Keratinocyte (primary cell): ENCODE measurements around the gene NXN. TPM values are rescaled to one million over a fixed set of nuclear protein-coding genes. Genes with fewer than 3 reads are reported as not detected.
A peak's percentile ranks its signal among the peaks of the same experiment; 100 is the strongest.

ENCODE experiments used
- DNase-seq: peaks from one replicate; pipeline ENCODE4 v3.0.0-alpha.2; 2011; ENCODE audit warnings: low read depth, missing footprints, low spot score
- FAIRE-seq: peaks from 2 replicates; lab custom pipeline; 2011; peaks lifted over from hg19 to GRCh38; lab: Jason Lieb, UNC
- H2AFZ ChIP-seq: 2 replicates; pipeline ENCODE4 v1.6.0; 2012; ENCODE audit warnings: low read length, control low read depth, inconsistent platforms; ENCODE audit not compliant: control insufficient read depth
- H3K27ac ChIP-seq: 2 replicates; pipeline ENCODE4 v1.5.1; 2011; ENCODE audit warnings: low read length; ENCODE audit not compliant: control insufficient read depth, insufficient read depth
- H3K27me3 ChIP-seq: 3 replicates; pipeline ENCODE4 v1.6.0; 2011; ENCODE audit warnings: low read length; ENCODE audit not compliant: control insufficient read depth, insufficient read depth; ENCODE audit errors: extremely low read depth
- H3K36me3 ChIP-seq, 2 experiments: 2 replicates in 1 of 2; 3 replicates in 1 of 2; pipeline ENCODE4 v1.5.1; 2011; ENCODE audit warnings: low read length in 2 of 2, mild to moderate bottlenecking in 1 of 2; ENCODE audit not compliant: control insufficient read depth in 2 of 2, insufficient read depth in 2 of 2; ENCODE audit errors: extremely low read depth in 1 of 2
- H3K4me1 ChIP-seq: 3 replicates; pipeline ENCODE4 v1.5.1; 2011; ENCODE audit warnings: low read length; ENCODE audit not compliant: control insufficient read depth, insufficient read depth; ENCODE audit errors: extremely low read depth
- H3K4me2 ChIP-seq: 3 replicates; pipeline ENCODE4 v1.6.0; 2011; ENCODE audit warnings: low read depth, low read length; ENCODE audit not compliant: control insufficient read depth, insufficient read depth; ENCODE audit errors: extremely low read depth
- H3K4me3 ChIP-seq, 3 experiments: fragments of 200-600 bp in 1 of 3; sonication (generic) in 1 of 3; 2 replicates in 2 of 3; 3 replicates in 1 of 3; pipeline ENCODE4 v1.5.1; 2011 to 2016; ENCODE audit warnings: low read length in 3 of 3, mild to moderate bottlenecking in 3 of 3, control low read depth in 2 of 3, inconsistent platforms in 1 of 3, low read depth in 1 of 3, mixed read lengths in 1 of 3, mixed run types in 1 of 3, moderate library complexity in 1 of 3; ENCODE audit not compliant: control insufficient read depth in 2 of 3, insufficient read depth in 2 of 3; ENCODE audit errors: extremely low read depth in 1 of 3
- H3K79me2 ChIP-seq: 2 replicates; pipeline ENCODE4 v1.6.0; 2012; ENCODE audit warnings: low read length; ENCODE audit not compliant: control insufficient read depth, insufficient read depth
- H3K9ac ChIP-seq: 3 replicates; pipeline ENCODE4 v1.6.0; 2011; ENCODE audit warnings: low read length; ENCODE audit not compliant: control insufficient read depth, insufficient read depth; ENCODE audit errors: extremely low read depth
- H3K9me1 ChIP-seq: 3 replicates; pipeline ENCODE4 v1.6.0; 2011; ENCODE audit warnings: low read length; ENCODE audit not compliant: control insufficient read depth, insufficient read depth; ENCODE audit errors: extremely low read depth
- H3K9me3 ChIP-seq: 2 replicates; pipeline ENCODE4 v1.5.1; 2012; ENCODE audit warnings: low read depth, low read length; ENCODE audit not compliant: control insufficient read depth
- H4K20me1 ChIP-seq: 3 replicates; pipeline ENCODE4 v1.6.0; 2011; ENCODE audit warnings: low read length; ENCODE audit not compliant: control insufficient read depth, insufficient read depth; ENCODE audit errors: extremely low read depth
- CTCF ChIP-seq, 3 experiments: IDR thresholded peaks in 1 of 3; conservative IDR thresholded peaks in 1 of 3; optimal IDR thresholded peaks in 1 of 3; 2 replicates in 2 of 3; 3 replicates in 1 of 3; pipeline versions ENCODE3 to v1.5.1; 2011; ENCODE audit warnings: low read length in 3 of 3, mild to moderate bottlenecking in 3 of 3, moderate library complexity in 2 of 3, control low read depth in 1 of 3, inconsistent platforms in 1 of 3; ENCODE audit not compliant: insufficient read depth in 2 of 3; ENCODE audit errors: extremely low read depth in 1 of 3
- EZH2 ChIP-seq: IDR thresholded peaks from one replicate; pipeline ENCODE4 v1.6.1; 2012; ENCODE audit warnings: inconsistent platforms, mild to moderate bottlenecking, low read length, moderate library complexity
- dilution Hi-C: fragments of 300-500 bp; cut with MboI; formaldehyde crosslinking; loops from one replicate; pipeline ENCODE4 v1.7.0; 2020; ENCODE audit warnings: low sequenced_read_pairs; ENCODE audit not compliant: extremely low pct_ligation_motif_present
- polyA plus RNA-seq, 5 experiments: library from polyadenylated mRNA; depleted of rRNA in 3 of 5; stranded (reverse) in 3 of 5; stranded (forward) in 1 of 5; unstranded in 1 of 5; fragments of >200 nt; gene quantifications; 1 replicate in 1 of 5; 2 replicates in 3 of 5; 3 replicates in 1 of 5; pipeline versions ENCODE4 v1.2.1 to v1.2.3, GENCODE V29; 2011 to 2012; ENCODE audit warnings: missing spikeins in 2 of 5, low read depth in 1 of 5, low replicate concordance in 1 of 5

Gene NXN
- polyA plus RNA-seq, 1 donor (not counting 4 experiments of a cell fraction or from before 2014, with no cell fraction given): 94.4 TPM

- H3K27me3 ChIP-seq: no peaks in the 10 kb centered on the region
- peaks cover 66% of the 10 kb centered on the region for H3K79me2 ChIP-seq
- H4K20me1 ChIP-seq: no peaks in the 10 kb centered on the region
- no peak overlapping the region for H3K27ac ChIP-seq
- no peaks in the 10 kb centered on the region for H3K9me1 ChIP-seq
- H2AFZ ChIP-seq: no peak overlapping the region
- H3K9me3 ChIP-seq: no peaks in the 10 kb centered on the region
- dilution Hi-C loops: no loop called here
- DNase-seq: no peak
- no peak overlapping the region for H3K9ac ChIP-seq
- H3K4me3 ChIP-seq: no peak overlapping the region
- no peak overlapping the region for H3K4me2 ChIP-seq
- H3K4me1 ChIP-seq: peaks cover 44% of the 10 kb centered on the region
- no peak for TF ChIP-seq CTCF (optimal IDR thresholded peaks at IDR 0.05 in 1 of 3, IDR thresholded peaks at IDR 0.05 in 1 of 3, conservative IDR thresholded peaks at IDR 0.05 in 1 of 3; ENCODE audit: extremely low read depth in 1 of 3, insufficient read depth in 2 of 3, low read length in 3 of 3)
- TF ChIP-seq EZH2: no peak
- FAIRE-seq: no peak
- H3K36me3 ChIP-seq: peaks cover 4% of the 10 kb centered on the region in 2 experiments
Observed at GRCh38 chr17:881778-882177, 97.8 kb downstream of the NXN start.

- Histone ChIP-seq H3K9ac (peak overlapping the region; percentile 70), H3K79me2 (peaks cover 69% of the 10 kb centered on the region), H3K4me2 (peak overlapping the region; percentile 94), H2AFZ (no peak overlapping the region), H3K4me3 (peak overlapping the region in 2 of 3 experiments; percentile 2 to 67), H3K36me3 (peaks cover 1 to 4% of the 10 kb centered on the region in 2 experiments), H3K27me3 (no peaks in the 10 kb centered on the region), H3K27ac (peak overlapping the region; percentile 91), H3K9me3 (no peaks in the 10 kb centered on the region), H3K9me1 (no peaks in the 10 kb centered on the region), H3K4me1 (peaks cover 44% of the 10 kb centered on the region), H4K20me1 (no peaks in the 10 kb centered on the region)
- TF ChIP-seq EZH2 (no peak), CTCF (optimal IDR thresholded peaks at IDR 0.05 in 1 of 3, IDR thresholded peaks at IDR 0.05 in 1 of 3, conservative IDR thresholded peaks at IDR 0.05 in 1 of 3; ENCODE audit: extremely low read depth in 1 of 3, insufficient read depth in 2 of 3, low read length in 3 of 3) (no peak)
- dilution Hi-C loops: no loop called here
- DNase-seq (no peak), FAIRE-seq (peak; percentile 80)
Observed at GRCh38 chr17:880443-881269, 98.9 kb downstream of the NXN start.
